HepG2 (cell line): ENCODE measurements around the gene ATG9A. TPM values are rescaled to one million over a fixed set of nuclear protein-coding genes. Genes with fewer than 3 reads are reported as not detected.
A peak's percentile ranks its signal among the peaks of the same experiment; 100 is the strongest.

Experiments
- EHMT2 ChIP-seq: fragments of 200-600 bp; sonication (generic); IDR thresholded peaks from 2 replicates; pipeline ENCODE4 v1.7.0; 2017; ENCODE audit warnings: antibody characterized with exemption, low read depth, low read length, borderline replicate concordance
- POLR2G ChIP-seq: fragments of 200-400 bp; formaldehyde crosslinking; IDR thresholded peaks from 2 replicates; pipeline ENCODE4 v1.6.1; 2018; ENCODE audit warnings: mild to moderate bottlenecking, low read depth, low read length, moderate library complexity
- ZBTB4 ChIP-seq: sonication (generic); formaldehyde crosslinking; IDR thresholded peaks from 2 replicates; pipeline ENCODE4 v1.4.0; 2020; ENCODE audit warnings: missing genetic modification reagents, mild to moderate bottlenecking, borderline replicate concordance
- ZNF317 ChIP-seq: sonication (generic); formaldehyde crosslinking; IDR thresholded peaks from 2 replicates; pipeline ENCODE4 v1.5.0; 2020; ENCODE audit warnings: mild to moderate bottlenecking, missing genetic modification reagents
- ZNF597 ChIP-seq: sonication (generic); formaldehyde crosslinking; IDR thresholded peaks from 2 replicates; pipeline ENCODE4 v1.5.0; 2020; ENCODE audit warnings: missing genetic modification reagents
- ZNF788 ChIP-seq: sonication (generic); formaldehyde crosslinking; IDR thresholded peaks from 2 replicates; pipeline ENCODE4 v1.5.0; 2020; ENCODE audit warnings: mild to moderate bottlenecking, missing genetic modification reagents, borderline replicate concordance
- polyA plus RNA-seq, 8 experiments: library from polyadenylated mRNA; depleted of rRNA in 3 of 8; stranded (reverse) in 7 of 8; unstranded in 1 of 8; fragments of >200 nt; fragmentation: Illumina TruSeq in 4 of 8; extraction: Trizol in 4 of 8; gene quantifications; 2 replicates each; pipeline versions ENCODE4 v1.2.1 to v1.2.3, GENCODE V29; 2011 to 2016; ENCODE audit warnings: low read depth in 4 of 8, missing spikeins in 1 of 8, mixed read lengths in 1 of 8; ENCODE audit not compliant: insufficient read depth in 1 of 8
- total RNA-seq, 5 experiments: library from RNA; depleted of rRNA; stranded (reverse); fragments of >200 nt; fragmentation: Illumina TruSeq; extraction: Trizol; gene quantifications; 2 replicates each; pipeline ENCODE4 v1.2.3, GENCODE V29; 2016; ENCODE audit warnings: low read depth in 1 of 5

ATG9A gene
- total and polyA plus RNA-seq, 2 of the 13 experiments (the other 11 are each of a cell fraction or from before 2014, with no cell fraction given), result 35.0 to 131 TPM

- TF ChIP-seq ZBTB4 (CRISPR knock-in tag) (no peak), POLR2G (peak; percentile 26; the same call in 1 of the 2 replicates), ZNF317 (CRISPR knock-in tag) (no peak), EHMT2 (no peak), ZNF597 (CRISPR knock-in tag) (no peak), ZNF788 (CRISPR knock-in tag) (no peak)
- TF ChIP-seq, all 625 proteins: peak for 17
These were observed 58.2 kb downstream of the ATG9A start (continued) for GRCh38 chr2:219171231-219171651.
